DOHH2 (cell line): ENCODE measurements around the gene FZD1.

Source experiments
- EZH2phosphoT487 ChIP-seq: fragments of 200-600 bp; sonication (generic); IDR thresholded peaks from 2 replicates; pipeline ENCODE4 v1.6.1; 2017; ENCODE audit warnings: borderline replicate concordance, mild to moderate bottlenecking, antibody characterized with exemption, low read length, moderate library complexity, mixed read lengths
- TF ChIP-seq, protein P1 (sequence below): fragments of 200-600 bp; sonication (generic); IDR thresholded peaks from one replicate; pipeline ENCODE4 v1.5.1; 2014; ENCODE audit warnings: antibody characterized with exemption, mild to moderate bottlenecking, low read depth, low read length; ENCODE audit not compliant: poor library complexity, severe bottlenecking

DNA sequence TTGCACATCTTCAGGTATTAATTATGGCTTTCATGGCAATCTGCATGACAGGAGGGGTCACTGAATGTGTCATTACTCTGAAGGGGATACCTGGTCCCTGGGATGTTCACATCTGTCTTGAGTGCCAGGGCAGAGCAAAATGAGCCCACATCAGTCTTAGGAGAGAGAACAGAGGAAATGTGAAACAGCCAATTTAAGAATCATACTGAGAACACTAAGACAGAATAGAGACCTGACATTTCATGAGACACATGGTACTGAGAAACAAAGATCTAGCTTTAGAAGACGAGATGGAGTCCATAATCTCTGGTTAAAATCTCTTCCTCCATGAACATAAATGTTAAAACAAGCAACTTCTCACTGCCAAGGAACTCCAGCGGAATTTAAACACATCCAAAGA is 34.1 kb upstream of the FZD1 start:
- TF ChIP-seq, protein P1, sequence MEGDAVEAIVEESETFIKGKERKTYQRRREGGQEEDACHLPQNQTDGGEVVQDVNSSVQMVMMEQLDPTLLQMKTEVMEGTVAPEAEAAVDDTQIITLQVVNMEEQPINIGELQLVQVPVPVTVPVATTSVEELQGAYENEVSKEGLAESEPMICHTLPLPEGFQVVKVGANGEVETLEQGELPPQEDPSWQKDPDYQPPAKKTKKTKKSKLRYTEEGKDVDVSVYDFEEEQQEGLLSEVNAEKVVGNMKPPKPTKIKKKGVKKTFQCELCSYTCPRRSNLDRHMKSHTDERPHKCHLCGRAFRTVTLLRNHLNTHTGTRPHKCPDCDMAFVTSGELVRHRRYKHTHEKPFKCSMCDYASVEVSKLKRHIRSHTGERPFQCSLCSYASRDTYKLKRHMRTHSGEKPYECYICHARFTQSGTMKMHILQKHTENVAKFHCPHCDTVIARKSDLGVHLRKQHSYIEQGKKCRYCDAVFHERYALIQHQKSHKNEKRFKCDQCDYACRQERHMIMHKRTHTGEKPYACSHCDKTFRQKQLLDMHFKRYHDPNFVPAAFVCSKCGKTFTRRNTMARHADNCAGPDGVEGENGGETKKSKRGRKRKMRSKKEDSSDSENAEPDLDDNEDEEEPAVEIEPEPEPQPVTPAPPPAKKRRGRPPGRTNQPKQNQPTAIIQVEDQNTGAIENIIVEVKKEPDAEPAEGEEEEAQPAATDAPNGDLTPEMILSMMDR, result no peak
- no peak for TF ChIP-seq EZH2phosphoT487
